ENCODE measurements around the gene FILIP1. TPM values are rescaled to one million over a fixed set of nuclear protein-coding genes. Genes with fewer than 3 reads are reported as not detected.

FILIP1 gene
- total and polyA plus RNA-seq, 2 of the 8 experiments (the other 6 are each of a cell fraction or from before 2014, with no cell fraction given) = 2.4 to 5.7 TPM

DNA sequence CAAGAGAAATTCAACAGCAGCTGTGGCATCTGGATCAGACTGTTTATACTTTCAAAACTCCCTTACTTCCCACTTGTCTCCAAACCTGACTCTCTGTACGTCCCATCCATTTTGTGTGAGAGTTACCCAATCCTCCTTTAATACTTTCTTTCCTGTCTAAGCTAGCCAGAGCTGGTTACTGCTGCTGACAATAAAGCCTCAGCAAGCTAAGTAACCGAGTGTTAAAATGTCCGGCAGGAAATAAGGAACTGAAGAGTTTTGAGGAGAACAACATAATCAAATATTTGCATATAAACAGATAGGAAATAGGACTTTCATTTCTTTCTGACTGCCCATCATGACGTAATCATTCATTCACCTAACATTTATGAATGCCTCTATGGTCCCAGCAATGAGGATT is 220.6 kb downstream of the FILIP1 start (continued):
- no peak for TF ChIP-seq SIN3A (conservative IDR thresholded peaks at IDR 0.05 in 1 of 2, IDR thresholded peaks at IDR 0.05 in 1 of 2; ENCODE audit: low read depth in 1 of 2, low read length in 2 of 2)
- TF ChIP-seq BCL11A (IDR thresholded peaks at IDR 0.05; ENCODE audit: low read depth in 2 of 2, low read length in 2 of 2) = no peak
- TF ChIP-seq POU5F1 (IDR thresholded peaks at IDR 0.05; ENCODE audit: low read depth, low read length) = no peak
- no peak for TF ChIP-seq SRF (IDR thresholded peaks at IDR 0.05; ENCODE audit: low read depth, low read length)
- no peak for TF ChIP-seq KDM1A (IDR thresholded peaks at IDR 0.05; ENCODE audit: borderline replicate concordance, low read length)

Measured in H1 (cell line).